Measurements from ENCODE around the gene GTF2E1.

Gene GTF2E1

DNA sequence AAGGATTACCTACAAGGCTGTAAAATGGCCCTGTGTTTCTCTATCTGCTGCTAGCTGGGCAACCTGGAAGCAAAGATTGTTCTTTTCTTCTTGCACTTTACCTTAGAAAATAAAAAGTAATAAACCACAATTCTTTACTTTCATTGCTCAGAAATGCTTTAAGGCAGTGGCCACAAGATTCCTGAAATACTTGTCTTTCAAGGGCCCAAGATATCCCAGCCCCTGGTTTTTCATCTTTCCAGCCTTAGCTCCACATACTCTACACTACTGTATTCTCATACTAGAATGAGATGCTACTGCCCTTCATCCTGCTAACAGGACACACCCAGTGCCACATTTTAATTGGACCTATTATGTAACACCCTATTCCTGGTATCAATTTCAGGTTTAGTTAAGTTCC, 78.9 kb downstream of the GTF2E1 start:
- no peaks in the 10 kb centered on the region for H3K4me1 ChIP-seq (ENCODE audit: control insufficient read depth, insufficient read depth, low read length)
- H3K27me3 ChIP-seq (ENCODE audit: control insufficient read depth, insufficient read depth, low read length) = no peaks in the 10 kb centered on the region
- no peak overlapping the region for H3K9ac ChIP-seq (ENCODE audit: low read length)
- H3K4me3 ChIP-seq (ENCODE audit: low read length) = no peak overlapping the region
- no peaks in the 10 kb centered on the region for H3K36me3 ChIP-seq (ENCODE audit: control insufficient read depth, insufficient read depth, low read length)
- no peaks in the 10 kb centered on the region for H3K9me3 ChIP-seq (ENCODE audit: control insufficient read depth, low read length)

DNA sequence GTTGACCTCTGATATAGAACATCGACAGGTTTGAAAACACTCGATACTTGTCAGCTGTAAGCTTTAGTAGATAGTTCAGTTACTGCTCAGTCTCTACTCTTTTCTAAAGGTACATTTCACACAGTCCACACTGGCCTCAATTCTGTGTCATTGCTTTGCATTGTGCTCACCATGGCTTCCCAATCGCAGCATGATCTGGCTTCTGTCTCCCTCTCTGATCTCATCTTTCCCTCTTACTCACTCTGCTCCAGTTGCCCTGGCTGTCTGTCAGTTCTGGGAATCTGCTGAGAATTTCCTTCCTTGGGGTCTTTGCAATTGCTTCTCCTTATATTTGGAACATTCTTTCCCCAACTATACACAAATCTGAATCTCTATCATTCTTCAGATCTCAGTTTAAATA, 80.6 kb downstream of the GTF2E1 start:
- Histone ChIP-seq H3K9ac (ENCODE audit: low read length) (no peak overlapping the region), H3K36me3 (ENCODE audit: control insufficient read depth, insufficient read depth, low read length) (no peaks in the 10 kb centered on the region)

DNA sequence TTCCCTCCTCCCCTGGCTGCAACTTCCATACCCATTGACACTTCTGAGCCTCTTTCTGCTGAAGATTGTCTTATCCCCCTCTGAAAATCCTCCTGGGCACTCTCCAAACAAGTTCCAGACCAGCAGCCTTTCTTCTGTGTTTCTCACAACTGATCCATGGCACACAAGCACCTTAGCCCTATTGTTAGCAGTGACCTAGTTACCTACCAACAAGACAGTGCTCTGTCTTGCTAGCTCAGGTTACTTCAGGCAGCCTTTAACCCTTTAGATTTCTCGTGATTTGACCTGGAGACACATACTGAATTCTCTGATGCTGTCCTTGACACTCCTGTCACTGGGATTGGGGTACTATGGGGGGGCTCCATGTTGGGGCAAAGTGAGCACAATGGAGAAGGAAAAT, 82.1 kb downstream of the GTF2E1 start:
- Histone ChIP-seq H3K4me1 (ENCODE audit: control insufficient read depth, insufficient read depth, low read length) (no peaks in the 10 kb centered on the region), H3K36me3 (ENCODE audit: control insufficient read depth, insufficient read depth, low read length) (no peaks in the 10 kb centered on the region), H3K27me3 (ENCODE audit: control insufficient read depth, insufficient read depth, low read length) (no peaks in the 10 kb centered on the region), H3K4me3 (ENCODE audit: low read length) (no peak overlapping the region), H3K9me3 (ENCODE audit: control insufficient read depth, low read length) (no peaks in the 10 kb centered on the region), H3K9ac (ENCODE audit: low read length) (no peak overlapping the region)

More for the DNA sequence above, 80.6 kb downstream of the GTF2E1 start:
- H3K27me3 ChIP-seq (ENCODE audit: control insufficient read depth, insufficient read depth, low read length) = no peaks in the 10 kb centered on the region
- H3K9me3 ChIP-seq (ENCODE audit: control insufficient read depth, low read length) = no peaks in the 10 kb centered on the region
- H3K4me3 ChIP-seq (ENCODE audit: low read length) = no peak overlapping the region
- H3K4me1 ChIP-seq (ENCODE audit: control insufficient read depth, insufficient read depth, low read length) = no peaks in the 10 kb centered on the region

DNA sequence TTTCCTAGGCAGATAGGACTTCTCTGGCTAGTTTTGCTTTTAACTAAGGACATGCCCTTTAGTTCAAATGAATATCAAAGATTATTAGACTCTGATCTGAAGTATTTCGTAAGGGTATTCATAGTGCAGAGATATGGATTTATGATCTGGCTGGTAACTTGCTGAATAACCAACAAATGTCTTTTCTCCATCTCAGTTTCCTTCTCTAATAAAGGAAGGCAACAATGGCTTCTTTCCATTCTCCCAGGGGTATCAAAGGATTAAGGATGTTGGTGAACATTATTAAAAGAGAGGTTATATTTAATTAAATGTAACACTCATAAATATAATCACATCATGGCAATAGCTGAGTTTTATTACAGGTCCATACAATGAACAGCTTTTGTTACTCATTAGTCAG, 86.3 kb downstream of the GTF2E1 start:
- H3K4me3 ChIP-seq (ENCODE audit: low read length) = no peak overlapping the region
- no peaks in the 10 kb centered on the region for H3K36me3 ChIP-seq (ENCODE audit: control insufficient read depth, insufficient read depth, low read length)
- H3K4me1 ChIP-seq (ENCODE audit: control insufficient read depth, insufficient read depth, low read length) = no peaks in the 10 kb centered on the region
- H3K9me3 ChIP-seq (ENCODE audit: control insufficient read depth, low read length) = no peaks in the 10 kb centered on the region
- H3K27me3 ChIP-seq (ENCODE audit: control insufficient read depth, insufficient read depth, low read length) = no peaks in the 10 kb centered on the region
- H3K9ac ChIP-seq (ENCODE audit: low read length) = no peak overlapping the region

DNA sequence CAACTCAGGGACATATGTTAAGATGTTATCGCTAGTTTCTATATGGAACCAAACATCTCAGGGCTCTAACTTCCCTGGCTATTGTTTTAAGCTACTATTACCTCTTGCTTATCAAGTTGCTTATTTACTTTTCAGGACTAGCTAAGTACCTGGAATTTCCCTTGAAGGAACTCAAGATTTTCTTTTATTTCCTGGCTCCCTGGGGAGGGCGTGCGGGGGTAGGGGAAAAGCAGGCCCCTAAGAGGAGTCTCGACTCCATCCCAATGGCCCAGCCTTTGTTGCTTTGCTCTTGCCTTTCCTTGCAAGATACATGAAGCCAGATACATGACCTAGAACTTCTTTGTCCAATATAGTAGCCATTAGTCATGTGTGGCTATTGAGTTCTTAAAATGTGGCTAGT, 88.5 kb downstream of the GTF2E1 start:
- no peak overlapping the region for H3K4me3 ChIP-seq (ENCODE audit: low read length)
- H3K27me3 ChIP-seq (ENCODE audit: control insufficient read depth, insufficient read depth, low read length) = no peaks in the 10 kb centered on the region
- H3K9ac ChIP-seq (ENCODE audit: low read length) = no peak overlapping the region
- H3K4me1 ChIP-seq (ENCODE audit: control insufficient read depth, insufficient read depth, low read length) = no peaks in the 10 kb centered on the region
- H3K36me3 ChIP-seq (ENCODE audit: control insufficient read depth, insufficient read depth, low read length) = no peaks in the 10 kb centered on the region
- no peaks in the 10 kb centered on the region for H3K9me3 ChIP-seq (ENCODE audit: control insufficient read depth, low read length)
